AG09309 (cell line): ENCODE measurements around the gene TENT5C.

Experiments
- DNase-seq: peaks from one replicate; pipeline ENCODE4 v3.0.0-alpha.2; 2010; ENCODE audit warnings: low read depth
- H3K4me3 ChIP-seq: 2 replicates; pipeline ENCODE4 v1.5.1; 2011; ENCODE audit warnings: mild to moderate bottlenecking, low read depth, low read length, moderate library complexity; ENCODE audit not compliant: control insufficient read depth
- TF ChIP-seq, protein P1 (sequence below): IDR thresholded peaks from 2 replicates; pipeline ENCODE4 v1.5.1; 2011; ENCODE audit warnings: mild to moderate bottlenecking, low read depth, low read length, inconsistent platforms; ENCODE audit not compliant: insufficient read depth, control insufficient read depth; ENCODE audit errors: missing control alignments

Gene TENT5C

DNA sequence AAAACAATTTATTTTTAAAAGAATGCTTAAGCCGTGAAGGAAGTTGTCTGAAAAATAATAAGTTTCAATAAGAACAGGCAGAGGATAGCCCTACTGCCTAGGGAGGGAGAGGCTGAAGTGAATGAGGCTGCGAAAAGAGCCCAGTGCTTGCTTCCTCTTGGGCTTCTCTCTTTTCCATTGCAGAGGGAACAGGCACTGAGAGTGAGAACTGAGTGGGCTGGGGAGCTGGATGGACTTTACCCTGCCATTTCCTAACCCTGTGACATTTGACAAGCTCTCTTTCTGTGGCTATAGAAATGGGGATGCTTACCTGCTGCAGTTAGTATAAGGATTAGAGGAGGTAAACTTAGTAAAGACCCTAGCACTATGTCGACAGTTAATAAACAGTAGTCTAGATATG, 30.0 kb downstream of the TENT5C start:
- no peak overlapping the region for H3K4me3 ChIP-seq
- TF ChIP-seq, protein P1, sequence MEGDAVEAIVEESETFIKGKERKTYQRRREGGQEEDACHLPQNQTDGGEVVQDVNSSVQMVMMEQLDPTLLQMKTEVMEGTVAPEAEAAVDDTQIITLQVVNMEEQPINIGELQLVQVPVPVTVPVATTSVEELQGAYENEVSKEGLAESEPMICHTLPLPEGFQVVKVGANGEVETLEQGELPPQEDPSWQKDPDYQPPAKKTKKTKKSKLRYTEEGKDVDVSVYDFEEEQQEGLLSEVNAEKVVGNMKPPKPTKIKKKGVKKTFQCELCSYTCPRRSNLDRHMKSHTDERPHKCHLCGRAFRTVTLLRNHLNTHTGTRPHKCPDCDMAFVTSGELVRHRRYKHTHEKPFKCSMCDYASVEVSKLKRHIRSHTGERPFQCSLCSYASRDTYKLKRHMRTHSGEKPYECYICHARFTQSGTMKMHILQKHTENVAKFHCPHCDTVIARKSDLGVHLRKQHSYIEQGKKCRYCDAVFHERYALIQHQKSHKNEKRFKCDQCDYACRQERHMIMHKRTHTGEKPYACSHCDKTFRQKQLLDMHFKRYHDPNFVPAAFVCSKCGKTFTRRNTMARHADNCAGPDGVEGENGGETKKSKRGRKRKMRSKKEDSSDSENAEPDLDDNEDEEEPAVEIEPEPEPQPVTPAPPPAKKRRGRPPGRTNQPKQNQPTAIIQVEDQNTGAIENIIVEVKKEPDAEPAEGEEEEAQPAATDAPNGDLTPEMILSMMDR: no peak
- DNase-seq: no peak

DNA sequence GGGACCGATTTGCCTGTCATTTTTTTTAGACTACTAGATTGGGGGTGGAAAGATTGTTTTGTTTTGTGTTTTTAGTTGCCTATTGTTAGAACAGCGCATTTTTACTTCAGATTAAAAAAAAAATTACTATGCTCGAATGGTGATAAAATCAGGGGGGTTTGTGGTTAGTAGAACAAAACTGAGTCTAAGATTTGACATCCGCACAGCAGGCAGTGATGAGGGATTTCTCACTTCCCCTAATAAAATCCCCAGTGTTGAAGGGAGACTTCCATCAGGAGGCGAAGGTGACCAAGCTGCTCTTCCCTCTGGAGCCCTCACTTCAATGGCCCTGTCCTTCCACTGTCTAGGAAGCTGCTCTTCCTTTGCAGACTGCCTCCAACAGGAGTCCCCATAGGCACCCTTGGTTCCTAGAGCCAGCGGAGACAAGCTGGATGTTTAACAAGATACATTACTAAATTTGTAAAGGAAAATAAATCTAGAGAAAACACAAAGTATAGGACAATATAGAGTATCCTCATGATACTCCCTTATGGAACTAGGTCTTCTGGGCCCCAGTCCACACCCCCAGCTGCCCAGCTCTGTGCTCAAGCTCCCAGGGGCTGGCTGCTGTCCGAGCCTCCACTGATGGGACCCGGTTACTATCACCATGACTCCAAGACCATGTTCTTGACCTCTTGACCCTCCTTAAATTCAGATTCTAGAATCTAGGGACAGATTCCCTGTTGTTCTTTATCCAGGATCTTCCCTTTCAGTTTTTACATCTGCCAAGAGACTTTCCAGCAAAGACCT, 31.0 kb downstream of the TENT5C start:
- no peak for DNase-seq
- H3K4me3 ChIP-seq: no peak overlapping the region
- TF ChIP-seq, protein P1: no peak

DNA sequence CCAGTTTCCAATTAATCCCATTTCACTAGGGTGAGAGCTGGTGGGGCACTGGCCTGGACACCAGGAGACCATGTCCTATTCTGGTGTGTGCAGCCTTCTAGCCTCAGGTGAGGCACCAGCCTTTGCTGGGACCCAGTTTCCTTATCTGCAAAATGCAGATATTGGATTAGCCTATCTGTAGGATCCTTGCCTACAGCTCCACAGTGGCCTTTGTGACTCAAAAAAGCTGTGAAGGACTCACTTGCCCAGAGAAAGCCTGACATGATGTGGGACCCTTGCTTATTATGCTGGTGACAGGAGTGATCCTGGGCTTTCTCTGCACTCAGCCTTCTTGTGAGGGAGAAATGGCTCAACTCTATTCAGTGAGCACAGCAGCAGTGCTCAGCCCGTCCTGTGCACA, 32.3 kb downstream of the TENT5C start:
- no peak for DNase-seq
- no peak overlapping the region for H3K4me3 ChIP-seq
- TF ChIP-seq, protein P1: no peak

DNA sequence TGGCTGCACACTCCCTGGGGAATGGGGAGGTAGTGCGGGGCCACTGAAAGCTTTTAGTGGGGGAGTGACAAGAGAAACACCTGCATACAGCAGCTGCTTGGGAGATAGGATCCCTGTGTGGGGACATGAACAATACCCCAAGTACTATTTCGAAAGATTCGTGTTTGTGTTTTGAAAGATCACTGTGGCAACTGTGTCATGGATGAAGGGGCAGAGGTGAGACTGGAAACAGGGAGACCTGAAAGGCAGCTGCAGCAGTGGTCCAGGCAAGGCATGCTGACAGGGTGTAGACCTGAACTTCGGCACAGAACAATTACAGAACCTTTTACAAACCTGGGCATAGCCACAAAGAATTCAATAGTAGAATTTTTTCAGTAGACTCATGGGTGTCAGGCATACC, 32.9 kb downstream of the TENT5C start:
- no peak overlapping the region for H3K4me3 ChIP-seq
- TF ChIP-seq, protein P1: no peak
- DNase-seq: no peak

DNA sequence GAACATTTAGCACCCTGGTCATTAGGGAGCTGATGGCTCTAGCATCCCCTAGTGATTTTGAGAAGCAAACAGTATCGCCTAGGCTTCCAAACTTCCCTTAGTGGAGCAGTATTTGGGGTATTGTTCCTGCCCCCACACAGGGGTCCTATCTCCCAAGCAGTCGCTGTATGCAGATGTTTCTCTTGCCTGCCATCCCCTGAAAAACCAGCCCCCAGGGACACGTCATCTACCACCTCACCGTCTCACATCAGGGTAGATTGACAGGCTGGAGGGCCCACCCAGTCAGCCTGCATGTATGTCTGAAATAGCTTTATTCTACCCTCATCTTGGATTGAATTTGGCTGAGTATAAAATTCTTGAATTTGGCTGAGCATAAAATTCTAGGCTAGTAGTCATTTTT, 33.9 kb downstream of the TENT5C start:
- no peak overlapping the region for H3K4me3 ChIP-seq
- DNase-seq: no peak
- TF ChIP-seq, protein P1: no peak

DNA sequence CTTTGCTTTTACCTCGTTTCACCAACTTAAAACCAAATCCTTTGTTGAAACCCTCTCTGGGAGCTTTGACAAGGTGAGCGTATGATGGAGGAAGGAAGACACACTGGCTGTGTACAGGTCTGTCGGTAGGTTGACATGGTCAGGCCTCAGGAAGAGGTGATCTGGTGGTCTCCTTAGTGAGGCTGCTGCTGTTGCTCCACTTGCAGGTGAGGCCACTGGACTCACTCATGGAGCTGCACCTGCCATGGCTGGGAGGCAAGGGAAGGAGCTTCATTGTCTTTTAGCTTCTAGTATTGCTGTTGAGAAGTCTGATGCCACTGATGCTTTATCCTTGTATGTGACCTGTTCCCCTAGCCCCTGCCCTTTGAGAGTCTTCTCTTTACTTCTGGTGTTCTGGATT, 35.7 kb downstream of the TENT5C start:
- TF ChIP-seq, protein P1: no peak
- DNase-seq: no peak
- no peak overlapping the region for H3K4me3 ChIP-seq

DNA sequence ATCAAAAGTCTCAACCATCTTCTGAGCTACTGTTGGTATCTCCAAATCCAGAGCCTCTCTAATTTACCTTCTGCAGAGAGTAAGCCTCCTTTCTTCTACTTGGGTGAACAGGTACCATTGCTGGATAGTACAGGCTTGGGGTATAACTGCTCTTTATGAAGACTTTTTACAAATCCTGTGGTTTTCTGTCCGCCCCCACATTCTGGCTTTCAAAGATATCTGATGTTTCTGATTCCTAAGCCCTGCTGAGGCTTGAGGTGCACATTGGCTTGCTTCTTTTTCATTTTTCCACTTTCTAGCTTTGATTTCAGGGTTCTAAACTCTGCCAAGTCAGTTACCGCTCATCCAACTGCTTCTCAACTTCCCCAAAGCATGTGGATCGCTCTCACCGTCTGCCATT, 37.1 kb downstream of the TENT5C start:
- TF ChIP-seq, protein P1: no peak
- no peak overlapping the region for H3K4me3 ChIP-seq
- DNase-seq: no peak
